T-helper 2 cell treated with Interferon-gamma antibody and Interleukin-4, amounts not matched to agents 100 ng/mL and 5 ng/mL, for 36 hours (primary cell): Measurements from ENCODE around the gene LTBP4. TPM values are rescaled to one million over a fixed set of nuclear protein-coding genes. Genes with fewer than 3 reads are reported as not detected.

Experiments
- intact Hi-C: fragments of 100-400 bp; cut with micrococcal nuclease; formaldehyde crosslinking; loops from one replicate; pipeline ENCODE4 v1.15.1; 2023
- total RNA-seq: library from RNA; stranded (reverse); gene quantifications from 2 replicates; pipeline ENCODE4 v1.2.3, GENCODE V29; 2022

The LTBP4 gene
- total RNA-seq, 1 donor from 2014 or later = 52.0 TPM

DNA sequence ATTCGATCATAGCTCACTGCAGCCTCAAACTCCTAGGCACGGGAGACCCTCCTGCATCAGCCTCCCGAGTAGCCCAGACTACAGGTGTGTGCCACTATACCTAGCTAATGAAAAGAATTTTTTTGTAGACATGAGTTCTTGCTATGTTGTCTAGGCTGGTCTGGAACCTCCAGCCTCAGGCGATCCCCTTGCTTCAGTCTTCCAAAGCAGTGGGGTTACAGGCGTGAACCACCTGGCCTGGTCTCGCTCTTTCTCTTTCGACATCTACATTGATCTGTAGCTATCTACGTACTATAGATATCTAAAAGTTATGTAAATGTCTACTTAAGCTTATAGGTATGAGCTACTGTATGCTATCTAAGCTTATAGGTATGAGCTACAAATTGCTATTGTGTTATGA is 56.9 kb downstream of the LTBP4 start:
- intact Hi-C loops = no loop called here

DNA sequence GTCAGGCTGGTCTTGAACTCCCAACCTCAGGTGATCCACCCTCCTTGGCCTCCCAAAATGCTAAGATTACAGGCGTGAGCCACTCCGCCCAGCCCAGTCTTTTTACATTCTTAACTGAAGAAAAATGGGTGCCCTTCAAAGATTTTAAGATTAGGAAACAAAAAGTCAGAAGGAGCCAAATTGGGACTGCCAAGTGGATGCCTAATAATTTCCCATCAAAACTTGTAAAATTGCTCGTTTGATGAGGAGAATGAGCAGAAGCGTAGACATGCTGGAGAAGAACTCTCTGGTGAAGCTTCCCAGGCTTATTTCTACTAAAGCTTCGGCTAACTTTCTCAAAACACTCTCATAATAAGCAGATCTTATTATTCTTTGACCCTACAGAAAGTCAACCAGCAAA is 57.9 kb downstream of the LTBP4 start:
- intact Hi-C loops = no loop called here

DNA sequence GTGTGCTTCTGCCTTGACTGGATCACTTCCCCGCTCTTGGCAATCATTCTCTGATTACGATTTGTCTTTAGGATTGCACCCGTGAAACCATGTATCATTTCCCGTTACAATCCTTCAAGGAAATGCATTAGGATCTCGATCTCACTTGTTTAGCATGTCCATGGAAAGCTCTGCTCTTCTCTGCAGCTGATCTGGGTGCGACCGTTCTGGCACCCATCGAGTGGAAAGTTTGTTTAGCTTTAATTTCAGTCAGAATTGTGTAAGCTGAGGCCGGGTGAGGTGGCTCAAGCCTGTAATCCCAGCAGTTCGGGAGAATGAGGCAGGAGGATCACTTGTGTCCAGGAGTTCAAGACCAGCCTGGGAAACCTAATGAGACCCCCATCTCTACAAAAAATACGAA is 58.4 kb downstream of the LTBP4 start:
- intact Hi-C loops = no loop called here

DNA sequence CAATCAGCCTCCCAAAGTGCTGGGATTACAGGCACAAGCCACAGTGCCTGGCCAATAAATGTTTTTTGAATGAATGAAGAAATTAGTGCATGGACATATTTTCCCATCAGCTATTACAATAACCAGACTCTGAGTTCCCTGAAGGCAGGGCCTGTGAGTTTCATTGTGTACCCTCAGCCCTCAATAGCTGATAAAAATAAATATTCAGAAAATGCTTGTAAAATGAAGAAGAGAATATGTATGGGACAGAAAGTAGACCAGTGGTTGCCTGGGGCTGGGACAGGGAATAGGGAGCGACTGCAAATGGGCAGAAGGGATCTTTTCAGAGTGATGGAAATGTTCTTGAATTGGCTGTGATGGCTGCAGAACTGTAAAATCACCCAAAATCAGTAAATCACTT is 60.4 kb downstream of the LTBP4 start:
- intact Hi-C loops = loop anchor here (1.0 to 5.0 kb wide), 4 partner anchors 89 to 601 kb away; partner anchors contain the start of genes ACTMAP, HNRNPUL1 and SNRPA

DNA sequence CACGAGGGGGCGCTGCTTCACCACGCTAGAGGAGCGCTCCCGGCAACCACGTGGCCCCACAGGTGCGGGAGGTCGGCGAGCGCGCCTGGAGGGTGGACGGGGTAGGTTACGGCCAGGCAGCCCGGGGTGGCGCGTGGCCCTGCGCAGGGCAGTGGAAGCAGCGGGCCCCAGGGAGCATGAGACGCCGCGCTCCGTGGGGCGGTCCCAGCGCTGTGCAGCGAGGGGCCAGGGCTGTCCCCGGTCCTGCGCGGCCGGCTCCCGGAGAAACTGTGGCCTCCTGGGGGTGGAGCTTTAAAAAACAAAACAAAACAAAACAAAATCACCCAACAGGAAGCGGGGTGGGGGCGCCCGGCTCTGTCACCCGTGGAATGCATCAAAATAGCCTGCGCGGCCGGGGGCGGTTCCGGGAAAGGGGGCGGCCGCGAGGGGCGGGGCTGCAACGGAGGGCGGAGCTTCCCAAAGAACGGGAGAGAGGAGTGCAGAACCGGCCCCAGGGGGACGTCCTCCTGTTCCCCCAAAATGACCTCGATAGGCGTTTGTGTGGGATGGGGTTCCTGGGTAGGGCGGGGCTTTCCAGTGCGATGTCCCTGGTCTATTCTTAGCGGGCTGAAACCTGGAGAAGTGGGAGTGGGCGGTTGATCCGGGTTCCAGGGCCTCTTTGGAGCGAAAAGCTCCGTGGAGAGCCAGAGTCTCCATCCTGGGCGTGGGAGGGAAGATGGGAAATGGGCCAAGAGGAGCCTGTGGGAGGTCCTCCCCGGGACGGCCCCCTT is 61.9 kb downstream of the LTBP4 start:
- intact Hi-C loops = loop anchor here (1.0 to 5.0 kb wide), 8 partner anchors 27 to 599 kb away; partner anchors contain the start of genes ACTMAP, HNRNPUL1, NUMBL and RAB4B

DNA sequence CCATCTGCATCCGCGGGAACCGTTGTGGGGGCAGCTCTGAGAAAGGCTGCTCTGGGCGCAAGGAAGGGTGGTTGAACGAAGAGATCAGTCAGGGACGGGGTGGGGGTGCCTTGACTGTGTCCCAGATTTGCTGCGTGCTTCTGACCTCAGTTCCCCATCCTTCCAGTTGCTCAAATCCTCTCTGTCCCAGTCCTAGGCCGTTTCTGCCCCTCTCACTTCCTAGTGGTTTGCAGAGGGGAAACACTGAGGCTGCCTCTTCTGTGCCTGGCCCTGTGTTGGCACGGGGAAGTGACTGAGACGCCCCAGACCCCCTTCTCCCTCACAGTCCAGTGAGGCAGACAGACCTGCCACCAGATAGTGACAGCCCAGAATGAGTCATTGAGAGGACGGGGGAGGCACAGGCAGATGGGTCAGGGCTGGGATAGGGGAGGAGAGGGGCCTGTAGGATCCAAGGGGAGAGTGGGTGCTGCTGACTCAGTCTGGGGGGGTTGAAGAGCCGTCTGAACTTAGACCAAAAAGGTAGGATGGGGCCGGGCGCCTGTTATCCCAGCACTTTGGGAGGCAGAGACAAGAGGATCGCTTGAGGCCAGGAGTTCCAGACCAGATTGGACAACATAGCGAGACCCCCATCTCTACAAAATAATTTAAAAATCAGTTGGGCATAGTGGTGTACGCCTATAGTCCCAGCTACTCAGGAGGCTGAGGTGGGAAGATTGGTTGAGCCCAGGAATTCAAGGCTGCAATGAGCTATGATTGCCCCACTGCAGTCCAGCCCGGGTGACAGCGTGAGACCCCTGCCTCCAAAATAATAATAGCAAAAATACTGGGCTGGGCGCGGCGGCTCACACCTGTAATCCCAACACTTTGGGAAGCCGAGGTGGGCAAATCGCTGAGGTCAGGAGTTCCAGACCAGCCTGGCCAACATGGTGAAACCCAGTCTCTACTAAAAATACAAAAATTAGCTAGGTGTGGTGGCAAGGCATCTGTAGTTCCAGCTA is 62.8 kb downstream of the LTBP4 start:
- intact Hi-C loops = loop anchor here (1.0 to 5.0 kb wide), 7 partner anchors 26 to 598 kb away; partner anchors contain the start of genes ACTMAP, HNRNPUL1, NUMBL and RAB4B

DNA sequence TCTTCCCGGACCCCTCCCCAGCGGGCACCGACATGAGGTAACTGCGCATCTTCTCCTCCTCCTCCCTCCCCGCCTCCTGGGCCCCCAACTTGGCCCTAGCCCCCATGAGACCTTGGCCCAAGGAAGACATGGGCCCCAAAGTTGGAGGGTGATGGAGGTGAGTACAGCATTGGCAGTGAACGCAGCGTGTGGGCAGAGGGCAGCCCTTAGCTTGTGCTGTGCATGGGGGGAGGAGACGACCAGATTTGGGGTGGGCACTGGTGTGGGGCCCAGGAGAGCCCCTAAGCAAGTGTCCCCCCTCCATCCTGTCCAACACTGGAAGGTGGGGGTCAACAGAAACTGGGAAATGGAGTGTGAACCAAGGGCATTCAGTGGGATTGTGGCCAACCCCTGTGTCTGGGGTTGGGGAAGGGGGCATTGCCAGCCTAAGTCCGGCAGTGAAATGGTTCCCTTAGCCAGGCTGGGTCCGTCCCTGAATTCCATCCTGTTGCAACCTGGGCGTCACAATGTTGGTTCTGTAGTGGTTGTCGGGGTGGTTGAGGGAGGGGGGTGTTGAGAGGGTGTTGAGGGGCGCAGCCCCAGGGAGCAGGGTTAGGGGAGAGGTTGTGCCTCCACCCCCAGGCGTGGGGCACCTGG is 65.8 kb downstream of the LTBP4 start:
- intact Hi-C loops = no loop called here

DNA sequence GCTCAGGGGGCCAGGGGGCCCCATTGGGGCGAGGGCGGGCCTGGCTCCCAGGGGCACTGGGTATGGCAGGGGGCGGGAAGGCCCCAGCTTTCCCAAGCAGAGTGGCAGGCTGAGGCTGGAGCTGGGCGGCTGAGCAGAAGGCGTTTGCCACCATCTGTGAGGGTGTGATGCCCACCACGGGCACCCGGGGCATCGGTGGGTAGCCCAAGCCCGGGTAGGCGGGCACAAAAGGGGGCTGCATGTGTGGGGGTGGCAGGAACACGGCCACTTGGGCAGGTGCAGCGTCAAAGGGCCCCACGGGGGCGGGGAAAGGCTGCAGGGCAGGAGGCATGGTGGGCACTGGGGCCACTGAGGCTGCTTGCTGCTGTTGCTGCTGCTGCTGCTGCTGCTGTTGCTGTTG is 66.4 kb downstream of the LTBP4 start:
- intact Hi-C loops = no loop called here

DNA sequence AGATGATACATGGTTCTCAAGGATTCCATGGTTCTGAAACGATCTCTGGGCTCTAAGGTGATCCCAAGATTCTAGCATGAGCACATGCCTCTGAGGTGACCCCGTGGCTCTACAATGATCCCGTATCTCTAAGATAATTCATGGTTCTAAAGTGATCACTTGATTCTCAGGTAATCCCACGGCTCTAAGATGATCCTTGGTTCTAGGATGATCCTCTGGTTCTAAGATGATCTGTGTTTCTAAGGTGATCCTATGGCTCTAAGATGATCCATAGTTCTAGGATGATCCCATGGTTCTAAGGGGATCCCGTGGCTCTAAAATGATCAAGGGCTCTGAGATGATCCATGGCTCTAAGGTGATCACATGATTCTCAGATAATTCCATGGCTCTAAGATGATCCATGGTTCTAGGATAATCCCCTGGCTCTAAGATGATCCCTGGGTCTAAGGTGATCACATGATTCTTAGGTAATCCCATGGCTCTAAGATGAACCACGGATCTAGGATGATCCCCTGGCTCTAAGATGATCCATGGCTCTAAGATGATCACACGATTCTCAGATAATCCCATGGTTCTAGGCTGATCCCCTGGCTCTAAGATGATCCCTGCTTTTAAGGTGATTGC is 67.9 kb downstream of the LTBP4 start:
- intact Hi-C loops = no loop called here

DNA sequence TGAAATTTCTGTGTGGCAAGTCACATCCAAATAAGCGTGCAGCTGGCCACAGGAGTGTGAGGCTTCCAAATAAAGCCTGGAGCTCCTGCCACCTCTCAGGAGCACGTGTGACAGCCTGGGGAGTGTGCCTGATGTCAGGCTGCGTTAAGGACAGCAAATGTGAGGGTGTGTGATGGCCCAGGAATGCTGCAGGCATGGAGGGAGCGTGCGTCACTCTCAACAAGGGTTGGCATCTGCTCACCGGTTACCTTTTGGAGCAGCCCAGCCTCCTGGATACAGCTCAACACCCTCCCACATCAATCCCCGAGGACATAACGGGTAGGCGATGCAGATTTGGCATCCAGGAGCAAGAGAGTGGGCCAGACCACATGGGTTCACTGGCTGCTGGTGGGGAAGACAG is 70.2 kb downstream of the LTBP4 start:
- intact Hi-C loops = no loop called here

DNA sequence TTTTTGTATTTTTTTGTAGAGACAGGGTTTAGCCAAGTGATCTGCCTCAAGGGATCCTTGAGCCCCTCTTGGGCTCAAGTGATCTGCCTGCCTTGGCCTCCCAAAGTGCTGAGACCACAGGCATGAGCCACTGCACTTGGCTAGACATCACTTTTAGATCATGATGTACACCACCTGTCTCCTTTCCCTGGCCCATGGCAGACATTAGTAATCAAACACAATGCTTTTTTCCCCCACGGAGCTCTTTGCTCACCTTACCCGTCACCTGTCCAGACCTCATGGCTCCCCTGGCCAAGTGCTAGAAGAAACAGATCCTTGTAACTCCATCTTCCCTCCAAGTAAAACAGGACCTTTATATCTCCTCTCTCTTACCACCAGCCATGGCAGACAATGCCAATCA is 70.9 kb downstream of the LTBP4 start:
- intact Hi-C loops = no loop called here

DNA sequence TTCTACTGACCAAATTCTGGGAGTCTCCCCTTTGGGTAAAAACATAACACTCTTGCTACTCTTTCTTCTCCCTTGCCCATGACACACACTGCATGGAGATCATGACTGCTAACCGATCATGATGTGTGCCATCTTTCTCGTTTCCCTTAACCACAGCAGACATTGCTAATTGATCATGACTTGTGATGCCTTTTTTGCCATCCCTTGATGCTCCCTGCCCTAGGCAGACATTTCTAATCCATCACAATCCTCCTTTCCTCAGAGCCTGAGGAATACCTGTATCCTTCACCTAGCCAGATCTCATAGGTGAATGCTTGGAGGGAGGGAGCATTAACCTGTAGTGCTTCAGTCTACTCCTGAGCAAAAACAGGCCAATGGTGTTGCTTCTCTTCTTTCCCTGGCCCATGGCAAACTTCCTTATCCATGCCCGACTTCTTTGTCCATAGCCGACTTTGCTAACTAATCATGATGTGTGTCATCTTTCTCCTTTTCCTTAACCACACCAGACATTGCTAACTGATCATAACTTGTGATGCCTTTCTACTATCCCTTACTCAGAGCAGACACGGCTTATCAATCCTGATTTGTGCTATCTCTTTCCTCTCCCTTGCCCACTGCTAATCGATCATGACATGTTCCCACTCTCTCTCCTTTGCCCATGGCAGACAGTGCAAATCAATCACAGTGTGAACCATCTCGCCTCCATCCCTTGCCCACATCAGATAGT is 71.6 kb downstream of the LTBP4 start:
- intact Hi-C loops = no loop called here

DNA sequence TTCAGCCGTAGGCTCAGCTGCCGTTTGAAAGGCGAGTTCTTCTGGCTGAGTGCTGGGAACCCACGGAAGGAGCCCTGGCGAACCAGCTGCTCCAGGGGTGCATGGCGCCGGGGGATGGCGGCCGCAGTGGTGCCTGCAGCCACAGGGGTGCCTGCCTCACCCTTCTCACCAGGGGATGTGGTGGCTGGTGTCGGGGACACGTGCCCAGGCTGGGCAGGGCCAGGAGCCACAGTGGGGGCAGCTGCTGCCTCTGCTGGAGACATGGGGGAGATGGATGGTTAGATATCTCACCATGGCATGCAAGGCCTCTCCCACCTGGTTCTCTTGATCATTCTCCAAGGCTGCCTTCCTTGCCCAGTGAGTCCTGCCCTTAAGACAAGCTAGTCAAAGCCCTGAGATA is 72.2 kb downstream of the LTBP4 start:
- intact Hi-C loops = no loop called here

DNA sequence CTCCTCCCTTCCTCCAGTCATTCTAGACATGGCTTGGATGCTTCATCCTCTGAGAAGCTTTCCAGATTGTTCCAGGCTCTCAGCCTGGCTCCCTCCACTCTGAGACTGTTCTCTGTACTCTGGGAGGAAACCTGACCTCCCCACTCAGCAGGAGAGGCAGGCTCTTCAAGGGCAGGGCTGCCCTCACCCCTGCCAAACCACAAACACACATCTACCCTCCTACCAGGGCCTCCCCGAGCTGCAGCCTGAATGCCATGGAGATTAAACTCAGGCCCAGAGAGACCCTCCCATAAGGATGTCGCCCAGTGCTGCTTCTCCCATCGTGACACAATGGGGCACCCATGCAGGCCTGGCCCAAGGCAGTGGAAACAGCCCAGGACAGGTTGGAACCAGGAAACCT is 73.1 kb downstream of the LTBP4 start:
- intact Hi-C loops = no loop called here

DNA sequence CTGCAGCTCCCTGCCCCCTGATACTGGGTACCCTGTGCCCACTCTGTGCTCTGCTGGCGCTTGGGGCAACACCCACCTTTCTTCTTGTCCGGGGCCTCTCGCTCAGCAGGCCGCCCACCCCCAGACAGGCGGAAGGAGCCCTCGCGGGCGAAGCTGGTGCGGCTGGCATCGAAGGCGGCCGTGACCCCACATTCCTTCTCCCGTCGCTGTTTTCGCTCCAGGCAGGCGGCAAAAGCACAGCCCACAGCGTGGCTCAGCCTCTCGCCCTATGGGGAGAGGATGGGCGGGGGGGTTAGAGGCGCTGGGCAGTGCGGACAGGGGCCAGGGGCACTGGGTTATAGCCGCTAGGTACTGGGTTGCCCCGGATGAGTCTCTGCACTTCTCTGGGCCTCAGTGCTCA is 76.0 kb downstream of the LTBP4 start:
- intact Hi-C loops = no loop called here

Other genes with a start within 250 kb of the LTBP4 start
- not detected in 2 replicates for gene HIPK4, start 211.2 kb upstream of the LTBP4 start, total RNA-seq
- gene PRX, start 188.0 kb upstream of the LTBP4 start, total RNA-seq = 0.77 and 0.80 TPM in 2 replicates
- gene SERTAD1, start 175.4 kb upstream of the LTBP4 start, total RNA-seq = 8.3 and 8.9 TPM in 2 replicates
- 8.1 and 11.2 TPM in 2 replicates for gene SERTAD3, start 157.0 kb upstream of the LTBP4 start, total RNA-seq
- 8.6 and 13.1 TPM in 2 replicates for gene BLVRB, start 135.6 kb upstream of the LTBP4 start, total RNA-seq
- gene SPTBN4, start 134.4 kb upstream of the LTBP4 start, total RNA-seq = 0.20 and 0.57 TPM in 2 replicates
- gene SHKBP1, start 24.5 kb upstream of the LTBP4 start, total RNA-seq = 141 and 150 TPM in 2 replicates
- 7.5 and 9.0 TPM in 2 replicates for gene NUMBL, start 89.3 kb downstream of the LTBP4 start, total RNA-seq
- 27.1 and 30.6 TPM in 2 replicates for gene COQ8B, start 115.5 kb downstream of the LTBP4 start, total RNA-seq
- 4.7 and 5.1 TPM in 2 replicates for gene ITPKC, start 115.7 kb downstream of the LTBP4 start, total RNA-seq
- gene ACTMAP, start 149.1 kb downstream of the LTBP4 start, total RNA-seq = 16.6 and 17.0 TPM in 2 replicates
- 163 TPM in 2 replicates for gene SNRPA, start 149.8 kb downstream of the LTBP4 start, total RNA-seq
- gene MIA, start 174.2 kb downstream of the LTBP4 start, total RNA-seq = 0.57 and 0.59 TPM in 2 replicates
- gene RAB4B, start 176.9 kb downstream of the LTBP4 start, total RNA-seq = 42.3 and 45.6 TPM in 2 replicates
- gene EGLN2, start 197.8 kb downstream of the LTBP4 start, total RNA-seq = 106 and 118 TPM in 2 replicates
- gene CYP2A6, start 249.1 kb downstream of the LTBP4 start, total RNA-seq = not detected in 2 replicates